ENCODE data around the gene OR2Z1.

Gene OR2Z1, protein sequence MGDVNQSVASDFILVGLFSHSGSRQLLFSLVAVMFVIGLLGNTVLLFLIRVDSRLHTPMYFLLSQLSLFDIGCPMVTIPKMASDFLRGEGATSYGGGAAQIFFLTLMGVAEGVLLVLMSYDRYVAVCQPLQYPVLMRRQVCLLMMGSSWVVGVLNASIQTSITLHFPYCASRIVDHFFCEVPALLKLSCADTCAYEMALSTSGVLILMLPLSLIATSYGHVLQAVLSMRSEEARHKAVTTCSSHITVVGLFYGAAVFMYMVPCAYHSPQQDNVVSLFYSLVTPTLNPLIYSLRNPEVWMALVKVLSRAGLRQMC

DNA sequence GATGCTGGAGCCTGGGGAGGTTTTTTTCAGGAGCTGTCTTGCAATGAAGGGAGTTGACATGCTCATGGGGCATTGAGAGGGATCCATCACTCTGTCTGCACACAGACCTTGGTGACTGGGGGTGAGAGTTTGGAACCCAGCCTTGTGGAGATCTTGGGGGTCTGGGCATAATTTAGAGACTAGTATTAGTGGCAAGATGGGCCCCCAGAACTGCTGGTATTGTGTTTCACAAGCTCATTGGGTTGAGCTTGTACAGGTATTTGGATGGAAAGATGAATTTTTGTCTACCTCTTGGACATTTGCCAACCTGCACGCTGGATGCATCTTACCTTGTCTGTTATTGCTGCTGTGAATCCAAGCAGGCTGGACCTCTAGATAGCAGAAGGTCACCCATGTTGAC, at the start of gene OR2Z1:
TSS of gene OR2Z1 (plus strand) at position 301 of the 400 bp plus-strand sequence. CDS start 9,395 bp downstream, outside the sequence.
- DNase-seq, result no peak

DNA sequence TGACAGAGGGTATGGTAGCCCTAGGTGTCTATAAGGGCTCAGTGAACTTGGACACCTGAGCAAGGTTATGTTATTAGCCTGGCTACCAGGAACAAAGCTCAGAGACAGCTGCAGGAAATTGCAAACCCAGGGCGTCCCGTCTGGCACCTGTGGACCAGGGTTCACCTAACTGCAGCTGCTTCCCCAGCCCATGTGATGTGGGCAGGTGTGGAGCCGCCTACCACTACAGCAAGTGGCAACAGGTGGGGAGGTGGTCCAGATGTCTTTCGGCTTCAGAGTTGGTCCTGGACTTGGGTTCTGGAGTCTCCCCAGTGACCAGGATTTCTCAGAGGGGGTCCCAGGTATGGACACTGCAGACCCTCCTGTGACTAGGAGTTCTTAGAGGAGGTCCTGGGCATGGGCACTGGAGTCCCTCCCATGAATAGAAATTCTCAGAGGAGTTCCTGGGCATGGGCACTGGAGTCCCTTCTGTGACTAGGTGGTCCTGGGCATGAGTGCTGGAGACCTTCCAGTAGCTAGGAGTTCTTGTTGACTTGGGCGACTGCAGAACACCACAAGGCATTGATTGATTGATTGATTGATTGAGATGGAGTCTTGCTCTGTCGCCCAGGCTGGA, 48.0 kb upstream of the OR2Z1 start:
- no peak for DNase-seq

DNA sequence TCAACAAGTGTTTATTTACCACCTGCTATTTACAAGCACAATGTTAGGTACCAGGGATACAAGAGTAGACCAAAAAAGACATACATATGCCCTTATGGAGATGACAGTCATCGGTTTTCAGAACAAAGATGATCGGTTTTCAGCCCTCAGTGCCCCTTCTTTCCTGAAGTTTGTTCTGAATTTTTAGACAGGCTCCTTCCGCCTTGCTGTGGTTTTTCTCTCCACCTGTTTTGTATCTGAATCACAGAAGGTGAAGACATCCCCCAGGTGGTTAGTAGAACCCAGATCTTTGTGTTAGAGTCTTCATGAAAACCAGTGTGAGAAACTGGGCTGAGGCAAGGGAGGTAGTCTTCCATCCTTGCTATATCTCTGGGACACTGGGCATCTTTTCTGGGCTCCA, 46.4 kb upstream of the OR2Z1 start:
- DNase-seq, result no peak

DNA sequence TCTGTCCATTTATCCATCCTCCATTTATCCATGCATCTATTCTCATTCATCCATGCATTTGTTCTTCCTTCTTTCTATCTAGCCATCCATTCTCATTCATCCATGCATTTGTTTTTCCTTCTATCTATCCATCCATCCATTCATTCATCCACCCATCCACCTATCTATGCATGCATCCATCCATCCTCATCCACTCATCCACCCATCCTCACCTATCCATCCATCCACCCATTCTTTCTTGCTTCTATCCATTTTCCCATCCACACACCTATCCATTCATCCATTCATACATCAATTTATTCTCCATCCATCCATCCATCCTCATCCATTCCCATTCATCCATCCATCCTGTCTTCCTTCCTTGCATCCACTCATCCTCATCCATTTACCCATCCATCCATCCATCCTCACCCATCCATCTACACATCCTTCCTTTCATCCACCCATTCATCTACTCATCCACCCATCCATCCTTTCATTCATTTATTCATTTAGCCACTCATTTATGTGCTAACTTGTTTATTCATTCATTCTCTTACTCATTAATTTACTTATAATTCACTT, 43.1 kb upstream of the OR2Z1 start:
- DNase-seq, result no peak

DNA sequence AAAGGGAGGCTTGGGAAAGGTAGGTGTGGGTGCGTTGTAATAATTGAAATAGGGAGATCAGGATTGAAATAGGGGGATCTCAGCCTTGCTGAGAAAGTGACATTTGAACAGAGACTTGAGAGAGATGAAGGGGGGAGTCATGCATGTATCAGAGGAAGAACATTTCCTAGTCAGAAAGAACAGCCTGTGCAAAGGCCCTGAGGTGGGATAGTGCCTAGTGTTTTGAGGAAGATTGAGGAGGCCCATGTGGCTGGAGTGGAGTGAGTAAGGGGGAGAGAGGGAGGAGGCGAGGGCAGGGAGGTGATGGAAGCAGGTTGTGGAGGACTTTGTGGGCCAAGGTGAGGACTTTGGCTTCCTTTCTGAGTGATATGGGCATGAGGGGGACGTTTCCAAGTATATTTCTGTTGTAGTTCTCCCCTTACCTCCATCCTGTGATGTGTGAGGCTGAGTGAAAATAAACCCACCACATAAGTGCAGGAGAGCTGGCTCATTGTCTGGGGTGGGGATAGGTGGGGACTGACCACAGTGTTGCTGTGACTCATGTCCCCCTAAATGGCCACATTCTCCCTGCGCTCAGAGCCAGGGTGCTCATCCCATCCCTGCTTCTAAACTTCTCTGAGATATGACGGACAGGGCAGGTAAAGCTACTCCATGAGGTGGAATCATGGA, 40.6 kb upstream of the OR2Z1 start:
- no peak for DNase-seq

DNA sequence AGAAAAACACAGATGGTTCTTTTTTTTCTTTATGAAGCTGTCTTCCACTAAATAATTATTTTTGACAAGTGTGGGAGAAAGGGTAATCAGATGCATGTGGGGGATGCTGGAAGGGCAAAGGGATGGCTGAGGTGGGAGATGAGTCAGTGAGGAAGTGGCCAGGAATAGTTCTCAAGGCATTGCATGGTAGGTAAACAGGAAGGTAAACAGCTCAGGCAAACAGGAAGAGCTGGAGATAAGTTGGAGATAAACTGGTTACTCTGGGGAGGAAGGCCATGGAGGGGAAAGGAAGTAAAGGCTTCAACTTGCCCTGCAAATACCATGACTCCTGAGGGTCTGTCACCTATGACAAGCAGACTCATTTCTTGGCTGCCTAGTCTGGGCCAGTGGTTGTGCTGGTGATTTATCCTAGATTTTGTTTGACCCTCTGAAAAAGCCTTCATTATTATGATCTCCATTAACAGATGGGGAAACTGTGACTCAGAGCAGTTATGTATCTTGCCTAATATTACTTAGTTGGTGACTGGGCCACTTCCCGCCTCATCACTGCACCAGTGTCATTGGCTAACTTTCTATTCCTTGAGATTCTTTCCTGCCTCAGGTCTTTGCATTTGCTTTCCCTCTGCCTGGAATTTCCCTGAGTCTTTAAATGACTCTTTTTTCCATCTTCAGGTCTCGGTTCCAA, 39.9 kb upstream of the OR2Z1 start:
- DNase-seq, result no peak

DNA sequence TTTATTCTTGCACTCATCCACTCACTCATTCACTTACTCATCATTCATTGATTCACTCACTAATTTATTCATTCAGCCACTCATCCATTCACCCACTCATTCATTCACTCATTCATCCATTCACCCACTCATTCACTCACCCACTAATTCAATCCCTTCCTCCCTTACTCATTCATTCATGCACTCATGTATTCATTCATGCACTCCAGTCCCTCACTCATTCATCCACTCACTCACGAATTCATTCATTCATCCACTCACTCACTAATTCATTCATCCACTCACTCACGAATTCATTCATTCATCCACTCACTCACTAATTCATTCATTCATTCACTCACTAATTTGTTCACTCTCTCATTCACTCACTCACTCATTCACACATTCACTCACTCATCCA, 39.0 kb upstream of the OR2Z1 start:
- DNase-seq, result no peak

DNA sequence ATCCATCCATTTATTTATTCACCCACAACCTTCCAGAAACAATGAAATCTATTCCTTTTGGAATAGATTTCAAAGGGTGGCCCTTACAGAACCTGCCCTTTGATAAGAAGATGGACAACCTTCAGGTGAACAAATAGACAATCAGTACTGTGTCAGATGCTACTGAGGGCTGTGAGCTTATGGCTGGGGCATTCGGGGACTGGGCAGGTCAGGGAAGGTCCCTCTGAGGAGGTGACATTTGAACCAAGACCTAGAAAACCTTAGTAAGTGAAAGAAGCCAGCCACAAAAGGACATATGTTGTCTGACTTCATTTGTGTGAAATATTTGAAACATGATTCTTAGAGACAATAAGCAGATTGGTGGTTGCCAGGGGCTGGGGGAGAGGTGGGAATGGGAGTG, 38.5 kb upstream of the OR2Z1 start:
- DNase-seq, result no peak

DNA sequence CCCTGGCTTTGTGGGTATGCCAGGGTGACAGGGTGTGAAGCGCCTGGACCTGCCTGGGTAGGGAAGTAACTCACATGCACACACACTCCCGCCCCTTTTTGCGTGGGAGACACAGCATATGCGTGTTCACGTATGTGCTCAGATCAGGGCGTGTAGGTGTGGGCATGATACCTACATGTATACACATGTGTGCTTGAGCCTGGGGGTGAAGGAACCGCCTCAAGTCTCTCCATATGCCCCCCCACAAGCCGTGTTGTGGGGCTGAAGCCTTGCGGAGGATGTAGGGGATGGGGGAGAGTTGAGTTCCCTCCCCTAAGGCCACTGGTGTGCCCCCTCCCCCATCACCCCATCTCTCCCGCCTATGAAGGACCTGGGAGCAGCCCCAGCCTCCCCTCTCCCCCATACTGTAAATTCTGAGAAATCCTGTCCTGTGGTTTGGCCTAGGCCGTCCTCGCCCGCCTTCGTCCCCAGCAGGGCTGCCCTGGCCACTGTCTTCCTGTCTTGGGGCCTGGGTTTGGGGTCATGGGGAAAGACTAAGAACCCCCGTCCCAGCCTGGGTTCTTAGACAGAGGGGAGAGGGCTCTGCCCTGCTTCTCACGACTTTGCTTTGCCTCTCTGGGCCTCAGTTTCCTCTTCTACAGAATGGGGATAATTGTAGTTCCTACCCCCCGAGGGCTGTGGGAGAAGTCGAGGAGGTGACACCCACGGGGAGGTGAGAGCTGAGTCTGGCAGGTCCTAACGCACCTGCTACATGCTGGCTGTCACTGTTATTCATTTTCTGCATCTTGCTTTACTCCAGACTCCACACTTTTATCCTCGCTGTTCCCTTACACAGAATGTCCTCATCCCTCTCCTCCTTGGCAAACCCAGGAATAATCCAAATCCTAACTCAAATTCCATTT, 37.2 kb upstream of the OR2Z1 start:
- no peak for DNase-seq

DNA sequence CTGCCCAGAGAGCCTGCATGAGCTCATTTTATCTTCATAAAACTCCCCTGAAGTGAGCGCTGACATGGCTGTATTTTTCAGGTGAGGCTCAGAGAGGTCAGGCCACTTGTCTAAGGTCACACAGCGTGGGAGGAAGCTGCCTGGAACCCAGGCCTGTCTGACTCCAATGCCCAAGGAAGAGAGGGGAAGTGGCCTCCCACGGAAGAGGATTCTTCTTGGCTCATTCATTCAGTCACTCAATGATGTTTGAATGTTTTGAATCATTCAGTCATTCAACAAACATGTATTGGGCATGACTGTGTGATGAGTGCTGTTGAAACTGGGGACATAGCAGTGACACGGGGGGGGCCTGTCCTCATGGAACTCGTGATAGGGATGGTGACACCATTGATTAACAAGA, 34.9 kb upstream of the OR2Z1 start:
- DNase-seq, result no peak

DNA sequence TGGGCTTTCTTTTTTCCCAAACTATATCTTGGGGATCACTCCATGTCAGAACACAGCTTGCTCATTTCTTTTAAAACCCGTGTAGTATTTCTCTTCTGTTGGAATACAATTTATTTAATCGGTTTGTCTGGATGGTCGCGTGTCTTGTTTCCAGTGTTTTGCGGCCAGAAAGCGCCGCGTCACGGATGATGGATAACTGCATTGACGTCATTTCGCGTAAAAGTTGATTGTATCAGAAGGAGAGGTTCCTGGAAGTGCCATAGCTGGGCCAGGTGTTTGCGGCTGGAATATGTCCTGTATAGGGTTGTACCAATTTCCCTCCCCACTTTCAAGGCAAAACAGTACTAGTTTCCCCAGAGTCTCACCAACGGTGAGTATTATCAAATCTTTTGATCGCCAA, 32.5 kb upstream of the OR2Z1 start:
- DNase-seq, result no peak

DNA sequence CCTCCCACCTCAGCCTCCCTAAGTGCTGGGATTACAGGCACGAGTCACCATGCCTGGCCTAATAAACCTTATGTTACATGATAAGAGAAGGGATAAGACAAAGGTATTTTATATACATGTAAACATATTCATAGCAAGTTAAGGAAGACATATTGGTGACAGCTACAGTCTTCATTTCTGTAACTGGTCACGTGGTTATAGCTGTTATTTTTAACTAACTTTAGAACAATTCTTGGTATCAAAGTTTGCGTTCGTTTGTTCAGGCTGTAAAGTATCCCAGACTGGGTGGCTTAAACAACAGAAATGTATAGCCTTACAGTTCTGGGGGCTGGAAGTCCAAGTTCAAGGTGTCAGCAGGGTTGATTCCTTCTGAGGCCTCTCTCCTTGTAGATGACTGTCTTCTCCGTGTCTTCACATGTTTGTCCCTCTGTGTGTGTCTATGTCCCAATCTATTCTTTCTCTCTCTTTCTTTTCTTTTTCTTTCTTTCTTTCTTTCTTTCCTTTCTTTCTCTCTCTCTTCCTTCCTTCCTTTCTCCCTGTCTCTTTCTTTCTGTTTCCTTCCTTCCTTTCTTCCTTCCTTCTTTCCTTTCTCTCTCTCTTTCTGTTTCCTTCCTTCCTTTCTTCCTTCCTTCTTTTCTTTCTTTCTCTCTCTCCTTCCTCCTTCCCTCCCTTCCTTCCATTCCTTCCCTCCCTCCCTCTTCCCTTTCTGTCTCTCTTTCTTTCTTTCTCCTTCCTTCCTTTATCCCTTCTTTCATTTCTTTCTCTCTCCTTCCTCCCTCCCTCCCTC, 30.5 kb upstream of the OR2Z1 start:
- no peak for DNase-seq

DNA sequence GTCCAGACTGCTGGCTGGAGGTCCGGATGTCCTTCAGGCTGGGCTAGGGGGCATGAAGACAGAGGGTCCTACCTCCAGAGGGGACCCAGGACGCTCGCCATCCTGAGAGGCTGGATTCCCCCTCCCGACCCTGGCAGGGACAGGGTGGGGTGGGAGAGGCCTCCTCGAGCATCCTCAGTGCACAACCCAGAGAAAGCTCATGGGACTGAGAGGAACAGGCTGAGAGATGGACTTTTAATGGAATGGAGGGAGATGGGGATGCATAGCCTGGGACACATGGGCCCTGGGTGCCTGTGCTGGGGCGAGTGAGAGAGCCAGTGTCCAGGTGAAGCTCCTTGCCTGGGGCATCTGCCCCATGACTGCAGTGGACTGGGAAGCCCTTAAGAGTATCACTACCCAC, 25.9 kb upstream of the OR2Z1 start:
- no peak for DNase-seq

DNA sequence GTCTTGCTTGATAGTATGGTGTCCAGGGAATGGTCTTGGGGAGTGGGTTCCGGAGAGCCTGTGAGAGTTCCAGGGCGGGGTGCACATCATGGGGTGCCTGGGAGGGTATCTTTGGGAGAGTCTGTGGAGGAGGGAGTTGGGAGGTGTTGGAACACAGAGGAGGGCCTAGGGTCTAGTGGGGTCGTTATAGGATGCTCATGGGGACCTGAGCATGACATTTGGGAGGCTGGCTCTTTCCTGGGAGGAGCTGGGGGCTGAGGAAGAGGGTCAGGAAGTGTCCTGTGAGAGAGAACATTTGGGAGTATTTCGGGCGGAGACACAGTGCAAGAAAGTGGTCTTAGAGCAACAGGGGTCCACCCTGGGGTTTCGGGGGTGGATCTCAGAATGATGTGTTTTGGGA, 25.5 kb upstream of the OR2Z1 start:
- no peak for DNase-seq

DNA sequence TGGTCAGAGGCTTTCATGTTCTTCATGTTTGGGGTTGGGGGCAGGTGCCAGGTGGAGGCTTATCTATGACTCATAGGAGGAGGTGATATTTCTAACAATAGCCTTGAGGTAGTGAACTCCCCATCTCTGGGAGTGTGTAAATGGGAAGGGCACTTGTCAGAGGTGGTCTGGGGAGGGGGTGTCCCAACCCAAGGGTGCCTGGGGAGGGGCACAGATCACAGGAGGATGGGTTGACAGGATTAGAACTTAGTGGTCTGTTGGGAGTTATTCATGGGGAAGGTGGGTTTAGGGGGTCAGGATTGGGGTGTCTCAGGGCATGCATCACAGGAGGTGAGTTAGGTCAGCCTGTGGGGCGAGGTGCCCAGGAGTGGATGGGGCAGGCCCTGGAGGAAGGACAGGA, 24.4 kb upstream of the OR2Z1 start:
- no peak for DNase-seq

DNA sequence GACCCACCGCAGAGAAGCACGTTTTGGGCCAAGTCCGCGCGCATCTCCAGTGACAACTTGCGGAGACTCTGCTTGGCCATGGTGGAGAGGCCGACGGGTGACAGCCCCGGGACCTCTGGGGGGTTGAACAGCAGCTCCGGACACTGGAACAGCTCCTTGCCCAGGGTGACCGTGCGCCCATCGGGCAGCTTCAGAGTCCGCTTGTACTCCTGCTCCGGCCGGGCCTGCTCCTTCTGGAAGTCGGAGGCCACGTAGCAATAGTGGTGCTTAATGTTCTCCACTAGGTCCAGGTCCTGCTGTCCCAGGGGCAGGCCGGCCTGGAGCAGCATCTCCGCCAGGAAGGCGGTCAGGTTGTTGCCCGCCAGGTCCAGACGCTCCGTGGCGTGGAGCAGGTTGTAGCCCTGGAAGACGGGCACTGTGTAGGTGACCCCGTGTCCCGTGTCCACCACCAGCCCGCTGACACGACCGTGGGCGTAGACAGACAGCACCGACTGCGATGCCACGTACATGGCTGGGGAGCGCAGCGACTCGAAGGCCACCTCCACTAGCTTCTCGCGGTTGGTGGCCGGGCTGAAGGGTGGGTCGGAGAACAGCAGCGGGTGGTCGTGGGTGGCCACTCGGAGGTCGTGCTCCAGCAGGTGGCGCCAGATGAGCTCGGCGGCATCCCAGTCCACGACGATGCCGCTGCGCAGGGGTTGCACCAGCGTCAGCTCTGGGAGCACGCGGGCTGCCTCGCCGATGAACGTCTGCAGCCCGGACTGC, 23.6 kb upstream of the OR2Z1 start:
- DNase-seq, result no peak

DNA sequence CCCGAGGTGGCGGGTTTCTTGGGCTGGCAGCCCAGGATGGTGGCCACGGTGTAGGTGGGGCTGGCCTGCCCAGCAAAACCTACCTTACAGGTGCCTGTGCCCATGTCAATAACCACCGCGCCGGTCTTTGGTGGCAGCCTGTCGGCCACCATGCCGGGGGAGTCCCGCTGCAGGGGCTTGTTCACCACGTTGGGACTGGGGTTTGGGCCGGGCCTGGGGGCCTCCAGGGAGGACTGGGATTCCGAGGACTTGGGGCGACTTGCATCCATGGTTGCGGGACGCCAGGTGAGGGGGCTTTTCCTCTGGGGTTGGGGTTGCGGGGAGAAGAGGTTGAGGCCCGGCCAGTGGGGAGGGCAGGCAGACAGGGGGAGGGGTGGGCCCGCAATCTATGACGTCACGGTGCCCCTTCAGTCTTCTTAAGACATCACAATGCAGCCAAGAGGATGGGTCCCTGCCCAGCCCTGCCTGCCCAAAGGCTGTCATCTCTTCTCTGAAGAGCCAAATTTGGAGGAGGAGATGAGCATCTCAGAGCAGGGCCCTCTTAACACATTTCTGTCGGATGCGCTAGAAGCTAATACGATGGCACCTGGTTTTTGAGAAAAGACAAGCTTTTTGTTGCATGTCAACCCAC, 22.9 kb upstream of the OR2Z1 start, which contains the start of gene ACTL9:
TSS of gene ACTL9 (minus strand) at position 363 of the 631 bp plus-strand sequence. CDS start at position 269, 94 bp downstream.
- no peak for DNase-seq

DNA sequence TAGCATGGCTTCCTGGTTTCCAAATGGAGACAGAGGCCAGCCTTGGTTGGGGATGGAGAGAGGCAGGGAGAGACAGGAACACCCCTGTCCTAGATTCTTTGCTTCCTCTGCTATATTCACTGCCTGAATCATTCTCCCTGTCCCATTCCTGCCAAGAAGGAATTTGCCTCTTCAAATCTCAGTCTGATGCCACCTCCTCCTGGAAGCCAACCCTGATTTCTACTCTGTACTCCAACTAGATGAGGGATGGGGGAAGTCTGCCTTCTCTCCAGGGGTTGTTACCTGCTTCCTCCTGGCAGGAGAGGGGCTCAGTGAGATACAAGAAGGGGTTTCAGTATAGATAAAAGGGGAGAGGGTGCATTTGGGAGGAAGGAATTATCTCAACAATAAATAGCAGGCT, 21.5 kb upstream of the OR2Z1 start:
- no peak for DNase-seq

DNA sequence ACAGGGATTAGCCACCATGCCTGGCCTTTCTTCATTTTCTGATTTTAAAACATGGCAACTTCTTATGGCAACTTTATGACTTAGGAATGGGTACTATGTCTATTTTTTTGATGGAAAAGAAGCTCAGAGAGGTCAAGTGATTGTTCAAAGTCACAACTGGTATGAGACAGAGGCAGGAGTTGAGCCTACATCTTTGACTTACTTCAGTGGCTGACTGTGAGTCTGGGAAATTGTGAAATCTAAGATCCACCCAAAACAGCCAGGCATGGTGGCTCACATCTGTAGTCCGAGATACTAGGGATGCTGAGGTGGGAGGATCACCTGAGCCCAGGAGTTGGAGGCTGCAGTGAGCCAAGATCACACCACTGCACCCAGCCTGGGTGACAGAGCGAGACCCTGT, 20.5 kb upstream of the OR2Z1 start:
- DNase-seq, result no peak

DNA sequence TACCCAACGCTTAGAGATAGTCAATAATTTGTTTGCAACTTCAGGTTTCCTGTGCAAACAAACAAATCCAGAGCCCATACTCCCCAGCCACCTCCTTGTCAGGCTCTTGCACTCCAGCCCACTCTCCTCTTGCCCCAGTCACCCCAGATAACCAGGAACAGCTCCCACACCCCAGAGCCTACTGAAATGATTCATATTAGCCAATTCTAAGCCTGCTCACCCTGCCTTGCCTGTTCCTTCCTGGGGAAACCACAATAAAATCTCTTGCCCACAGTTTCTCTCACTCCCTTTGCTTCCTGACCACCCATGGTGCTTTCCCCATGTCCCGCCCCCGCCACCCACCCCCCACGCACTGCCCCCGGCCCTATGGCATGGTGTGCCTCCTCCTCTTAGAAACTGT, 19.1 kb upstream of the OR2Z1 start:
- no peak for DNase-seq
